Upper lobe of left lung (tissue), 6 donors: ENCODE data around the gene UPK3A. TPM values are rescaled to one million over a fixed set of nuclear protein-coding genes. Genes with fewer than 3 reads are reported as not detected.
"Not testable (repeated sequence)": the region's sequence is repeated elsewhere in the genome, so short reads cannot be mapped to it uniquely, and the experiment has no call there.

Experiments
- ATAC-seq, 2 donors: fragments of 200-7000 bp; cut with Tn5 transposase; one replicate each; pipeline ENCODE4 v1.9.1; 2022; ENCODE audit warnings: mild to moderate bottlenecking in 2 of 2, moderate library complexity in 2 of 2; ENCODE audit not compliant: low FRiP score in 2 of 2
- DNase-seq, 2 donors: peaks; one replicate each; pipeline ENCODE4 v3.0.0-alpha.2; 2019 to 2020
- H3K27ac ChIP-seq, 4 donors: fragments of 200-600 bp; sonication (generic); one replicate each; pipeline ENCODE4 v1.5.1; 2016 to 2019
- H3K27me3 ChIP-seq, 4 donors: fragments of 200-600 bp; sonication (generic); one replicate each; pipeline ENCODE4 v1.5.1; 2017 to 2019
- H3K36me3 ChIP-seq, 4 donors: fragments of 200-600 bp; sonication (generic); one replicate each; pipeline ENCODE4 v1.5.1; 2016 to 2019
- H3K4me1 ChIP-seq, 4 donors: fragments of 200-600 bp; sonication (generic); one replicate each; pipeline ENCODE4 v1.5.1; 2018 to 2019
- H3K4me3 ChIP-seq, 4 donors: fragments of 200-600 bp; sonication (generic); one replicate each; pipeline ENCODE4 v1.5.1; 2017 to 2019; ENCODE audit warnings: mild to moderate bottlenecking in 2 of 4, moderate library complexity in 1 of 4
- H3K9me3 ChIP-seq, 4 donors: fragments of 200-600 bp; sonication (generic); one replicate each; pipeline ENCODE4 v1.5.1; 2018 to 2019
- CTCF ChIP-seq, 6 experiments: fragments of 450-650 bp in 4 of 6; fragments of 200-600 bp in 2 of 6; sonication (generic) in 2 of 6; IDR thresholded peaks; one replicate each; pipeline ENCODE4 v1.5.1; 2016 to 2019; ENCODE audit warnings: antibody characterized with exemption in 6 of 6
- EP300 ChIP-seq, 4 donors: sonication (generic); formaldehyde crosslinking; IDR thresholded peaks; one replicate each; pipeline ENCODE4 v1.5.1; 2017; ENCODE audit warnings: antibody characterized with exemption in 4 of 4, control low read depth in 2 of 4
- POLR2A ChIP-seq, 4 donors: fragments of 450-650 bp; IDR thresholded peaks; one replicate each; pipeline ENCODE4 v1.5.1; 2016 to 2017; ENCODE audit warnings: antibody characterized with exemption in 4 of 4, mild to moderate bottlenecking in 2 of 4
- POLR2AphosphoS5 ChIP-seq, 2 donors: sonication (generic); formaldehyde crosslinking; IDR thresholded peaks; one replicate each; pipeline ENCODE4 v1.5.1; 2017; ENCODE audit warnings: antibody characterized with exemption in 2 of 2
- WGBS, 2 donors: methylation state at CpG; one replicate each; pipeline ENCODE4 v1.1.5; 2017 to 2018; 5-methylcytosine and 5-hydroxymethylcytosine counted together
- total RNA-seq, 6 donors: library from RNA; depleted of rRNA in 4 of 6; stranded (reverse); fragments of >200 nt in 4 of 6; gene quantifications; one replicate each; pipeline versions ENCODE4 v1.1.0 to v1.2.1, GENCODE V29; 2016 to 2021
- donor health status: DM: no; HTN: no; CAD: no; lungs with moderate emphysema.
- donor health status: DM: no; HTN: yes; CAD: no; lungs with severe emphysema.

Gene UPK3A
- total RNA-seq, 6 donors from 2014 or later = 0.44 TPM; not detected in 5

DNA sequence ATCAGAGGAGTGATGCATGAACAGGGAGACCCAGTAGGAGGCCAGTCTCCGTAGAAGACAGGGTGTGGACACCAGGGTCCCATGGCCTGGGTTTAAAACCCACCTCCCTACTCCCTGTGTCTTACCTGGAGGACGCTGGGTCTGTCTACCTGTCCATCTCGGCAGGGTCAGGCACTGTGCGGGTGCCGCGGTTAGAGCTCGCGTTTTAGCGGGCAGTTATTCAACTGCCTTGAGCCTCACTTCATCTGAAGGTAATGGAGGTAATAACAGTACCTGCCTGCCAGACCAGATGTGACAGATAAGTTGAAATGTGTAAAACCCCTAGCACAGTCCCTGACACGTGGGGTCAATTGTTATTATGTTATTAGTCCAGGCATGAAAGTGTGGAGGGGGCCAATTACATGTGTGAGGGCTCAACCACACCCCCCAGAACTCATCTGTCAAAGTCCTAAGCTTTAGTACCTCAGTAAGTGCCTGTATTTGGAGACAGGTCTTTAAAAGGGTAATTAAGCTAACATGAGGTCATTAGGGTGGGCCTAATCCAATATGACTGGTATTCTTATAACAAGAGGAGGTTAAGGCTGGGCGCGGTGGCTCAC lies 8.1 kb upstream of the UPK3A start:
- Histone ChIP-seq H3K9me3 (no peaks in the 10 kb centered on the region), H3K4me1 (peaks cover 7 to 18% (median 9%) of the 10 kb centered on the region in 4 donors), H3K36me3 (no peaks in the 10 kb centered on the region), H3K27me3 (no peaks in the 10 kb centered on the region), H3K4me3 (no peak overlapping the region), H3K27ac (no peak overlapping the region)
- 89% methylated on average over 12 of the region's 12 CpGs for WGBS, 2 donors
- ATAC-seq (no peak), DNase-seq (no peak)
- TF ChIP-seq EP300 (IDR thresholded peaks at IDR 0.05) = no peak
- no peak for TF ChIP-seq CTCF (IDR thresholded peaks at IDR 0.05)
- TF ChIP-seq POLR2A (IDR thresholded peaks at IDR 0.05) = no peak
- no peak for TF ChIP-seq POLR2AphosphoS5 (IDR thresholded peaks at IDR 0.05)

- H3K9me3 ChIP-seq, H3K36me3 ChIP-seq, ATAC-seq, H3K27me3 ChIP-seq, H3K27ac ChIP-seq, H3K4me3 ChIP-seq, DNase-seq: not testable (repeated sequence)
- 83 to 87% methylated on average over 7 of the region's 7 CpGs for WGBS, 2 donors
- peaks cover 7 to 14% (median 9%) of the 10 kb centered on the region in 4 donors for H3K4me1 ChIP-seq
Observed at GRCh38 chr22:45277720-45278119, 7.0 kb upstream of the UPK3A start.

- H3K27ac ChIP-seq = no peak overlapping the region
- H3K36me3 ChIP-seq = no peaks in the 10 kb centered on the region
- TF ChIP-seq POLR2AphosphoS5 (IDR thresholded peaks at IDR 0.05) = no peak
- no peaks in the 10 kb centered on the region for H3K9me3 ChIP-seq
- H3K4me1 ChIP-seq = peaks cover 7 to 14% (median 9%) of the 10 kb centered on the region in 4 donors
- H3K4me3 ChIP-seq = no peak overlapping the region
- H3K27me3 ChIP-seq = no peaks in the 10 kb centered on the region
- DNase-seq (no peak), ATAC-seq (no peak)
- WGBS, 2 donors = 87 to 90% methylated on average over 2 to 9 of the region's 9 CpGs
Observed at GRCh38 chr22:45278125-45278524, 6.6 kb upstream of the UPK3A start.

- H3K4me1 ChIP-seq = peaks cover 18 to 24% (median 22%) of the 10 kb centered on the region in 4 donors
- H3K9me3 ChIP-seq = no peaks in the 10 kb centered on the region
- H3K27me3 ChIP-seq = peaks cover 0 to 12% (median 4%) of the 10 kb centered on the region in 4 donors
- 91 to 94% methylated on average over 3 of the region's 3 CpGs for WGBS, 2 donors
- H3K4me3 ChIP-seq = no peak overlapping the region
- TF ChIP-seq EP300 (IDR thresholded peaks at IDR 0.05) (no peak), CTCF (IDR thresholded peaks at IDR 0.05) (no peak), POLR2AphosphoS5 (IDR thresholded peaks at IDR 0.05) (no peak), POLR2A (IDR thresholded peaks at IDR 0.05) (no peak)
- DNase-seq = no peak
- no peak for ATAC-seq
- peak overlapping the region in 2 of 4 donors; percentile 46 to 56 for H3K27ac ChIP-seq
- H3K36me3 ChIP-seq = no peaks in the 10 kb centered on the region
Observed at GRCh38 chr22:45280587-45280980, 4.2 kb upstream of the UPK3A start.

- Histone ChIP-seq H3K36me3 (no peaks in the 10 kb centered on the region), H3K9me3 (no peaks in the 10 kb centered on the region), H3K27me3 (peaks cover 0 to 12% (median 4%) of the 10 kb centered on the region in 4 donors), H3K4me1 (peaks cover 18 to 24% (median 22%) of the 10 kb centered on the region in 4 donors), H3K27ac (no peak overlapping the region), H3K4me3 (no peak overlapping the region)
- TF ChIP-seq POLR2A (IDR thresholded peaks at IDR 0.05) (no peak), EP300 (IDR thresholded peaks at IDR 0.05) (no peak)
- WGBS, 2 donors = 72 to 80% methylated on average over 3 of the region's 3 CpGs
- ATAC-seq (no peak), DNase-seq (no peak)
Observed at GRCh38 chr22:45281010-45281409, 3.7 kb upstream of the UPK3A start.

DNA sequence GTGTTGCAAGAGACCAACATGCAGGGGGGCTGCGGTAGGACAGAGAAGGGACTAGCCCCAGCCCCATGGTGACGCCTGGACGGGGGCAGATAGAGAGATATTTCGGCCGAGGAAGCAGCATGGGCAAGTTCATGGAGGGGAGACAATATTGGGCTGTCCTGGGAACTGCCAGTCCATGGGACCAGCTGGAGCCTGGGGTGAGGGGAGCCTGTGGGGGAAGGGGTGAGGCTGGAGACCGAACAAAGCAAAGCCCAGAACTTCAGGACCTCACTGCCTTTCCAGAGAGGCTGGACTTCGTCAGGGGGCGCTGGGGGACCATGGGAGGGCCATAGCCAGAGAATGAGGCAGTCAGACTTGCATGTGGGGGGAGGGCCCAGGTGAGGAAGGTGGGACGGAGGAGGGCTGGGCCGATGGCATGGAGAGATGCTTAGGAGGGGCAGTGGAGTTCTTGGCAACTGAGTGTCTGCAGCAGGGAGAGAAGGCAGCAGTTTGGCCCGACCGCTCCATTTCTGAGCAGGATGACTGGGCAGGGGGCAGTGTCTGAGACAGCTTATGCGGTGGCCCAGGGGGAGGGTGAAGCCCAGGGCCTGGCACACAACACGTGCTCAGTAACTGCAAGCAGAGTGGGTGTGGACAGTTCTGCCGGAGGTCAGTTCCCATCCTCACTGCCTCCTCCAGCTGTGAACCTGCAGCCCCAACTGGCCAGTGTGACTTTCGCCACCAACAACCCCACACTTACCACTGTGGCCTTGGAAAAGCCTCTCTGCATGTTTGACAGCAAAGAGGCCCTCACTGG lies 712 bp downstream of the UPK3A start:
- peak; percentile 5 to 38 for ATAC-seq
- no peak overlapping the region for H3K27ac ChIP-seq

More for the DNA sequence above, 712 bp downstream of the UPK3A start:
- WGBS, 2 donors = 56 to 66% methylated on average over 14 to 16 of the region's 16 CpGs
- Histone ChIP-seq H3K27me3 (peaks cover 0 to 12% (median 4%) of the 10 kb centered on the region in 4 donors), H3K9me3 (no peaks in the 10 kb centered on the region), H3K36me3 (no peaks in the 10 kb centered on the region), H3K4me1 (peaks cover 10 to 23% (median 11%) of the 10 kb centered on the region in 4 donors), H3K4me3 (peak overlapping the region in 2 of 4 donors; percentile 33 to 34)
- no peak for DNase-seq
- TF ChIP-seq EP300 (IDR thresholded peaks at IDR 0.05) (no peak), CTCF (IDR thresholded peaks at IDR 0.05) (no peak), POLR2A (IDR thresholded peaks at IDR 0.05) (no peak), POLR2AphosphoS5 (IDR thresholded peaks at IDR 0.05) (no peak)
